HUES64 (cell line): Measurements from ENCODE around the gene TXNRD3.

Experiments used
- H3K27ac ChIP-seq: 2 replicates; pipeline ENCODE4 v1.7.0; 2013; ENCODE audit warnings: low read depth, low read length, inconsistent platforms
- H3K27me3 ChIP-seq: 2 replicates; pipeline ENCODE4 v1.6.1; 2013; ENCODE audit warnings: mild to moderate bottlenecking, low read length; ENCODE audit not compliant: insufficient read depth
- H3K36me3 ChIP-seq: 2 replicates; pipeline ENCODE4 v1.6.1; 2013; ENCODE audit warnings: mild to moderate bottlenecking, low read length; ENCODE audit not compliant: insufficient read depth
- H3K4me1 ChIP-seq: 2 replicates; pipeline ENCODE4 v1.6.1; 2013; ENCODE audit warnings: mild to moderate bottlenecking, low read length, moderate library complexity; ENCODE audit not compliant: insufficient read depth
- H3K4me3 ChIP-seq: 2 replicates; pipeline ENCODE4 v1.5.1; 2013; ENCODE audit warnings: mild to moderate bottlenecking, low read length, moderate library complexity
- H3K9ac ChIP-seq: 2 replicates; pipeline ENCODE4 v1.6.1; 2013; ENCODE audit warnings: mild to moderate bottlenecking, low read depth, low read length
- H3K9me3 ChIP-seq: 2 replicates; pipeline ENCODE4 v1.6.1; 2013; ENCODE audit warnings: low read depth, low read length; ENCODE audit not compliant: insufficient read depth
- WGBS: fragments of 150-250, 120-280 bp; methylation state at CpG from one replicate; pipeline ENCODE4 v1.1.7; 2013; ENCODE audit warnings: missing lambda C conversion rate; 5-methylcytosine and 5-hydroxymethylcytosine counted together

The TXNRD3 gene

GRCh38 chr3:126558336-126559071, 96.4 kb downstream of the TXNRD3 start, which contains the start of gene C3orf22:
Gene C3orf22, minus strand, starts transcription at chr3:126558932. Its CDS starts 5,542 bp downstream, at chr3:126553390.
- Histone ChIP-seq H3K9me3 (no peaks in the 10 kb centered on the region), H3K27me3 (no peaks in the 10 kb centered on the region), H3K36me3 (no peaks in the 10 kb centered on the region), H3K9ac (no peak within 1 kb of the TSS), H3K4me3 (no peak within 1 kb of the TSS), H3K4me1 (no peaks in the 10 kb centered on the region), H3K27ac (no peak within 1 kb of the TSS)
- 86% methylated on average over 9 of the region's 9 CpGs for WGBS

GRCh38 chr3:126557761-126558160, 97.2 kb downstream of the TXNRD3 start:
- H3K4me3 ChIP-seq: no peak overlapping the region
- no peaks in the 10 kb centered on the region for H3K9me3 ChIP-seq
- H3K27ac ChIP-seq: no peak overlapping the region
- H3K4me1 ChIP-seq: no peaks in the 10 kb centered on the region
- no peaks in the 10 kb centered on the region for H3K36me3 ChIP-seq
- 75% methylated on average over 6 of the region's 6 CpGs for WGBS
- no peak overlapping the region for H3K9ac ChIP-seq
- H3K27me3 ChIP-seq: no peaks in the 10 kb centered on the region

GRCh38 chr3:126557415-126557745, 97.5 kb downstream of the TXNRD3 start:
- no peak overlapping the region for H3K27ac ChIP-seq
- no peaks in the 10 kb centered on the region for H3K4me1 ChIP-seq
- H3K9ac ChIP-seq: no peak overlapping the region
- no peaks in the 10 kb centered on the region for H3K9me3 ChIP-seq
- 97% methylated on average over 11 of the region's 11 CpGs for WGBS
- H3K4me3 ChIP-seq: no peak overlapping the region
- H3K36me3 ChIP-seq: no peaks in the 10 kb centered on the region
- no peaks in the 10 kb centered on the region for H3K27me3 ChIP-seq
